BE2C (cell line): ENCODE data around the gene RASL10A.
A peak's percentile ranks its signal among the peaks of the same experiment; 100 is the strongest.

Experiments
- DNase-seq: peaks from one replicate; pipeline ENCODE4 v3.0.0-alpha.2; 2020
- H3K27me3 ChIP-seq: fragments of 250-450 bp; sonication (Bioruptor Pico); 2 replicates; pipeline ENCODE4 v1.5.1; 2020; ENCODE audit warnings: mild to moderate bottlenecking
- H3K36me3 ChIP-seq: fragments of 250-450 bp; sonication (Bioruptor Pico); 2 replicates; pipeline ENCODE4 v1.5.1; 2020; ENCODE audit warnings: mild to moderate bottlenecking
- H3K4me1 ChIP-seq: fragments of 250-450 bp; sonication (Bioruptor Pico); 2 replicates; pipeline ENCODE4 v1.5.1; 2020
- H3K4me3 ChIP-seq: 2 replicates; pipeline ENCODE4 v1.5.1; 2011; ENCODE audit warnings: low read depth, low read length
- H3K9me3 ChIP-seq: fragments of 250-450 bp; sonication (Bioruptor Pico); 2 replicates; pipeline ENCODE4 v1.5.1; 2020
- TF ChIP-seq, protein P1 (sequence below): IDR thresholded peaks from 2 replicates; pipeline ENCODE4 v1.5.1; 2012; ENCODE audit warnings: mild to moderate bottlenecking, low read depth, low read length

RASL10A gene

DNA sequence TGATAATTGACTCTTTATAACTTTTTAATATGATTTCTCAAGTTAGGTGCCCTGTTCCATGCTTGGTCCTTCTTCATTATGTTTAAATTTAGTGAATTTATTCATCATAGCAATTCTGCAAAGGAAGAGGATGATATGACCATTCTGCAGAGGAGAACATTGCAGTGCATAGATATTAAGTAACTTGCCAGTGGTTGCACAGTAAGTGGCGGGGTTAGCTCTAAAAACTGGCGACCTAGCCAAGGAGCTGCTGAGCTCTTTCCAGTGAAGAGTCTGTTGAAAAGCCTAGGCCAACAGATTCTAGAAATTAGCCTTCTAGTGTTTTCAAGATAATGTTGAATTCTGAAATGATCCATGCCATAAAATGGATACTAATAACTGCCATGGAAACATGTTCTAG lies 42.9 kb downstream of the RASL10A start:
- TF ChIP-seq, protein P1, sequence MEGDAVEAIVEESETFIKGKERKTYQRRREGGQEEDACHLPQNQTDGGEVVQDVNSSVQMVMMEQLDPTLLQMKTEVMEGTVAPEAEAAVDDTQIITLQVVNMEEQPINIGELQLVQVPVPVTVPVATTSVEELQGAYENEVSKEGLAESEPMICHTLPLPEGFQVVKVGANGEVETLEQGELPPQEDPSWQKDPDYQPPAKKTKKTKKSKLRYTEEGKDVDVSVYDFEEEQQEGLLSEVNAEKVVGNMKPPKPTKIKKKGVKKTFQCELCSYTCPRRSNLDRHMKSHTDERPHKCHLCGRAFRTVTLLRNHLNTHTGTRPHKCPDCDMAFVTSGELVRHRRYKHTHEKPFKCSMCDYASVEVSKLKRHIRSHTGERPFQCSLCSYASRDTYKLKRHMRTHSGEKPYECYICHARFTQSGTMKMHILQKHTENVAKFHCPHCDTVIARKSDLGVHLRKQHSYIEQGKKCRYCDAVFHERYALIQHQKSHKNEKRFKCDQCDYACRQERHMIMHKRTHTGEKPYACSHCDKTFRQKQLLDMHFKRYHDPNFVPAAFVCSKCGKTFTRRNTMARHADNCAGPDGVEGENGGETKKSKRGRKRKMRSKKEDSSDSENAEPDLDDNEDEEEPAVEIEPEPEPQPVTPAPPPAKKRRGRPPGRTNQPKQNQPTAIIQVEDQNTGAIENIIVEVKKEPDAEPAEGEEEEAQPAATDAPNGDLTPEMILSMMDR, result no peak
- no peak overlapping the region for H3K4me3 ChIP-seq
- H3K4me1 ChIP-seq, result no peaks in the 10 kb centered on the region; the same call in 1 of the 2 replicates
- H3K36me3 ChIP-seq, result peaks cover 89% of the 10 kb centered on the region
- no peaks in the 10 kb centered on the region for H3K27me3 ChIP-seq
- H3K9me3 ChIP-seq, result no peaks in the 10 kb centered on the region
- DNase-seq, result no peak

DNA sequence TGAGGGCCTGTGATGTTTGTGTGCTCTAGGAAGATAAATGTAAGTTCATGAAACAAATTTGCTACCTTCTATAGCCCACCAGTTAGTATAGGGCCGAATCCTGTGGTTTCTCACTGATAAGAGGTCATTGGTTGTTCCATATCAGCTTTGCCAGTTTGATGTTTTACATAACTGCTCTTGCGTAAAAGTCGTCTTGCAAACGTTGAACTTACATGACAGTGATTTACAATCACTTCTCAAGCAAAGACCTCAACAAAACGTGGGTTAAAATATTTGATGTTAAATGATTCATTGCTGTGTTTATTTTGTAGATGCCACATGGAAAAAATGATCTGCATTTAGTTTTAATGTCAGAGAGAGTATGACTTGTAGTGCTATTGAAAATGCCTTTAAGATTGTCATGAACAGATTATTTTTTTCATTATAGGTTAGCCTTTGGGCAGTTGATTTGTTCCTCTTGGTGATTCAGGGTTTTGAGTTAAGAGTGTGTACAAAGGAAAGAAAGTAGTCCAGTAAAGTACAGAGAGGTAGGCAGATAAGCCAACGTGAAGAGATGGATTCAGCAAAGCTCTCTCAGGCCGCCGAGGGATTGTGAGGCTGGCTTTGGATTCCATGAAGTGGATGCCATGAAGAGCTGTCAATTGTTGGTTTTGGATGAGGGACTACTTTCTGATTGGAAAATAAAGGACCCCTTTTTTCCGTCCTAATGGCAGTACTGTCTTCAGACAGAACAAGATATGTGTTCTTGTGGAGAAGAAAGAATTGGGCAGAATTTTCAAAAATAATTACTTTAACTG lies 44.8 kb downstream of the RASL10A start:
- Histone ChIP-seq H3K4me1 (no peaks in the 10 kb centered on the region; the same call in 1 of the 2 replicates), H3K4me3 (peak overlapping the region; percentile 97), H3K36me3 (peaks cover 79% of the 10 kb centered on the region), H3K27me3 (no peaks in the 10 kb centered on the region), H3K9me3 (no peaks in the 10 kb centered on the region)
- TF ChIP-seq, protein P1, result no peak
- DNase-seq, result no peak

DNA sequence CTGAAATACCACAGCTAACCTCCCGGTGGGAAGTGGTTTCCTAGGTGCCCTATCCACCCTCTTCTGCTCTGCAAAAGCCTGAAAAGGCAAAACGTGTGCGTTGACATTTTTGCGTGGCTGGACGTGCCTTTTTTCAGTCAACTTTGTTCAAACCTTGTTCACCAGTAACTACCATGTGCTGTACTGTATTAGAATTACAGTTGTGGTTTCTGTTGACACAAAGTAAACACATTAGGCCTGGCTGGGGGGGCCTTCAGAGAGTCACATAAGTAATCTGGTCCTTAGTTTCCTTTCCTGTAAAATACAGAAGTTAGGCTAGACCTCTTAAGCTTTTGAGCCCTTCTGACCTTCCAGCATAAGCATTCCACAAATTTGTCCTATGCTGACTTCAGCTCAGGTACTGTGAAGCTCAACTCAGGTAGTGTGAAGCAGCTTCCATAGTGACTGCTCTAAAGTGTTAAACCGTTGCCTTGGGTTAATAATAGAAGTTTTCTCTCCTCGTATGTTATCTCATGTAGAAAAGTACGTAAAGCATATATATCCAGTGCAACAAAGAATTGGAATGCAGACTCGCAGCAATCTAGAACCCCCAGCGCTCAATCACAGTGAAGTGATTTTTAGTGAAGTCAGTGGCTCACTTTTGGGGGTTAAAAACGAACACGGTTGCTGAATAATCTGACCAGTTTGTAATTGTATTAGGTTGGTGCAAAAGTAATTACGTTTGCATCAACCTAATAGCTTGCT lies 45.6 kb downstream of the RASL10A start:
- H3K27me3 ChIP-seq, result no peaks in the 10 kb centered on the region
- H3K36me3 ChIP-seq, result peaks cover 79% of the 10 kb centered on the region
- H3K4me1 ChIP-seq, result no peaks in the 10 kb centered on the region; the same call in 1 of the 2 replicates
- H3K9me3 ChIP-seq, result no peaks in the 10 kb centered on the region
- H3K4me3 ChIP-seq, result peak overlapping the region; percentile 97
- TF ChIP-seq, protein P1, result no peak
- DNase-seq, result no peak

DNA sequence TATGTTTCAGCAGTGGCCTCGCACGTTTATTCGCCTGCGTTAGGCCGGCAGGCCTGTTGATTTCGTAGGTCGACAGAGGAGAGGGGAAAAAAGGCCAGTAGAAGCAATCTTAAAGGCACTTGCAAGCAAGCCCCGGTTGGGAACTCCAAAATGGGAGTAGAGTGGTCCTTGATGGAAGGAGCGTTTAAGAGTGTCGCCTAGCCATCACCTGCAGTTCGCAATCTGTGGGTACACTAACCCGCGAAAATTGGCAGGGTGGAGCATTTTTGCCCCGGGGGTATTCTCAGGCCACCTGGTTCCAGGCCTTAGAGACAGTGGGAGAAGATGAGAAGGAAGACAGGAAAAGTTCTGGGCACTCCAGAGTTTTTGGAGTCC lies 46.3 kb downstream of the RASL10A start:
- H3K36me3 ChIP-seq, result peaks cover 79% of the 10 kb centered on the region
- H3K9me3 ChIP-seq, result no peaks in the 10 kb centered on the region
- H3K4me3 ChIP-seq, result peak overlapping the region; percentile 97
- TF ChIP-seq, protein P1, result no peak
- DNase-seq, result peak; percentile 33
- H3K27me3 ChIP-seq, result no peaks in the 10 kb centered on the region
- H3K4me1 ChIP-seq, result no peaks in the 10 kb centered on the region; the same call in 1 of the 2 replicates

DNA sequence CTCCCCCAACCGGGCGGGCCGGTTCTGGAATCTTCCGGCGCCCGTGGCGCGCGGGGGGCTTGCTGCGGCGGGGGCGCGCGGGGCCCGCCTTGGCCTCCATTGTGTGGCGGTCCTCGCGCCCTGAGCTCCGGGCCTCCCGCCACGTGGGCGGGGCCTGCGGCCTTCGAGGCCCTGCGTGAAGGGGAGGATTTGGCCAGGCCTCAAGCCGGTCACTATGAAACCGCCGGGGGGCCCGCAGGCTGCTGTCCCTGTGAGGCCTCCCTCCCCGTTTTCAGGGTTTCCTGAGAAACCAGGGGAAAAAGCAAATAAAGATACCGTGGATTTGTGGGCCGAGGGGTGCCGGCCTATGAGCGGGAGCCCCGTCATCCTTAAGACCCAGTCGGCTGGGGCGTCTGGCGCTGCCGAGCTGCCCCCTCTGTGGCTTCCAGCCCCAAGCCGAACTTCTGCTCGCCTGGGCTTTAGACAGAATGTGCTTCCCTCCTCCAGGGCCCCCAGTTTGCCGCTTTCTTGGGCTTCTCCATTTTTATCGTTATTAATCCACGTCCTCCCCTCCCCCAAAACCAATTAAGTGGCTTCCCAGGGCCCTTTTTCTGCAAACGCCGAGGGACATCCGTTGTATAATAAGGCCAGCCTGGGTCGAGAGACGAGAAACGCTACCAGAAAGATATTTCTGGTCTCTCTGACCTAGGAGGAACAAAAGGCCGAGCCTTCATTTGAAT lies 46.8 kb downstream of the RASL10A start:
- TF ChIP-seq, protein P1, result no peak
- Histone ChIP-seq H3K27me3 (no peaks in the 10 kb centered on the region), H3K4me3 (peak overlapping the region; percentile 97), H3K36me3 (peaks cover 78% of the 10 kb centered on the region), H3K4me1 (no peaks in the 10 kb centered on the region; the same call in 1 of the 2 replicates), H3K9me3 (no peaks in the 10 kb centered on the region)
- DNase-seq, result peak; percentile 62
